Cerebellar nuclear complex (tissue), 1 donor: ENCODE data around the gene PMPCA.
"Not testable (repeated sequence)": the region's sequence is repeated elsewhere in the genome, so short reads cannot be mapped to it uniquely, and the experiment has no call there.

Source experiments
- DNase-seq, 2 experiments: peaks; one replicate each; lab custom pipeline; 2025; lab: John Stamatoyannopoulos, UW

PMPCA gene

GRCh38 chr9:136412962-136413361 is 2.5 kb downstream of the PMPCA start:
- DNase-seq: no peak

- DNase-seq: no peak
These were observed 6.0 kb downstream of the PMPCA start for GRCh38 chr9:136416427-136416826.

DNA sequence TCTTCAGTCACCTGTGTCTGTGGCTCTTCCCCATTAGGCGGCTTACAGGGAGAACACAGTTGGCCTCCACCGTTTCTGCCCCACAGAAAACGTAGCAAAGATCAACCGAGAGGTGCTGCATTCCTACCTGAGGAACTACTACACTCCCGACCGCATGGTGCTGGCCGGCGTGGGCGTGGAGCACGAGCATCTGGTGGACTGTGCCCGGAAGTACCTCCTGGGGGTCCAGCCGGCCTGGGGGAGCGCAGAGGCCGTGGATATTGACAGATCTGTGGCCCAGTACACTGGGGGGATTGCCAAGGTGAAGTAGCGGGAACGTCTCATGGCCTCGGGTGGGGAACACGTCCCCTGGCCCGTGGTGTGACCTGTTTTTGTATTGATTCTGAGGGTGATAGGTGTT is 6.5 kb downstream of the PMPCA start:
- DNase-seq: no peak

- no peak for DNase-seq
These were observed 8.0 kb downstream of the PMPCA start for GRCh38 chr9:136418182-136419091.

DNA sequence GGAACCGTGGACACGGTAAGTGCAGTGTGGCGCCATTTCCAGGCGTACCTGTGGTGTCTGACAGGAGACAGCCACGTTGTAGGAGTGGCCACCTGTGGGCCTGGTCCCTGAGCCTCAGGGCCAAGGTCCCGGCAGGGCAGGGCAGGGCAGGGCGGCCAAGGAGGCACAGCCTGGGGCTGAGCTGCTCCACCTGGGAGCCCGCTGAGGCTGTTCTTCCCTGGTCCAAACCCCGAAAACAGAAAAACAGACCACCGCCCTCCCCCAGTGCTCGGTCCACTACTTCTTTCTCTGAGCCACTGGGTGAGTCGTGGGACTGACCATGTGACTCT is 8.6 kb downstream of the PMPCA start:
- no peak for DNase-seq

DNA sequence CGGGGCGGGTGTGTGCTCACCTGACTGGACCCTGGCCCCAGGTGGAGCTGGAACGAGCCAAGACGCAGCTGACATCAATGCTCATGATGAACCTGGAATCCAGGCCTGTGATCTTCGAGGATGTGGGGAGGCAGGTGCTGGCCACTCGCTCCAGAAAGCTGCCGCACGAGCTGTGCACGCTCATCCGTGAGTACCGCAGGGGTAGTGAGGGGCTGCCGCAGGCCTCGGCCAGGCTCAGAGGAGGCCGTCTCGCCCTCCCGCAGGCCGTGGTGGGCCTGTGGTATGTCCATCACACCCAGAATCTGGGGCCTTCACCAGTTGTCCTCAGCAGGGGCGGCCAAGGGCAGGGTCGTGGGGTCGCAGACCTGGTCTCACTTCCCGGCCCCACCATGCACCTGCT is 11.3 kb downstream of the PMPCA start:
- no peak for DNase-seq

GRCh38 chr9:136422876-136423275 is 12.4 kb downstream of the PMPCA start:
- no peak for DNase-seq

- no peak for DNase-seq
These were observed 13.1 kb downstream of the PMPCA start for GRCh38 chr9:136423432-136424146.

- DNase-seq: no peak
These were observed 14.4 kb downstream of the PMPCA start for GRCh38 chr9:136424750-136425362.

DNA sequence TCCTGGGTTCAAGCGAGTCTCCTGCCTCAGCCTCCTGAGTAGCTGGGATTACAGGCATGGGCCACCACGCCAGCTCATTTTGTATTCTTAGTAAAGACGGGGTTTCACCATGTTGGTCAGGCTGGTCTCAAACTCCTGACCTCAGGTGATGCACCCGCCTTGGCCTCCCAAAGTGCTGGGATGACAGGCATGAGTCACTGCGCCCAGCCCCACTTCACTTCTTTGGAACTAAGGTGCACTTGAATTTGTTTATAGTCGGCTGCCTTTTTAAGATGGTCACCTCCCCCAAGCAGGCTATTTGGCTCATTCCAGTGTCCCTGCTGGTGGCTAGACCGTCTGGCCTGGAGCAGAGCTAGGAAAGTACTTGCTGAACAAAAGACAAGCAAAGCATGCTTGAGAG is 14.9 kb downstream of the PMPCA start:
- not testable (repeated sequence) for DNase-seq

DNA sequence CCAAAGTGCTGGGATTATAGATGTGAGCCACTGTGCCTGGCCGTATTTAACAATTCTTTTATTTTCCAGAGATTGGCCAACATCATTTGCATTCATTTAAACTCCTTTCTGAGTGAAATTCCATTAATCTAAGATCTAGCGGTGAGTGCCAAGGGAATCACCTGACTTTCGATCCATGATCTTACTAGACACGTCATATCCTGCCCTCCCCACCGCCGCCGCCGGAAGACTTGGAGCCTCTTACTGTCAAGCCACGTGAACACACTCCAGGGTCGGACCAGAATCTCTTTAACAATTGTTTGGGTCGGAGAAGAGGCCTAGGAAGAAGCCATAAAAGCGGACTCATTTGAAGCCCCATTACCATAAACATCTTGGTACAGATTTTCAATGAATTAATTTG is 16.3 kb downstream of the PMPCA start:
- DNase-seq: no peak

GRCh38 chr9:136429075-136429628 is 18.7 kb downstream of the PMPCA start:
- DNase-seq: no peak

- DNase-seq: no peak
These were observed 19.4 kb downstream of the PMPCA start for GRCh38 chr9:136429683-136430491.

DNA sequence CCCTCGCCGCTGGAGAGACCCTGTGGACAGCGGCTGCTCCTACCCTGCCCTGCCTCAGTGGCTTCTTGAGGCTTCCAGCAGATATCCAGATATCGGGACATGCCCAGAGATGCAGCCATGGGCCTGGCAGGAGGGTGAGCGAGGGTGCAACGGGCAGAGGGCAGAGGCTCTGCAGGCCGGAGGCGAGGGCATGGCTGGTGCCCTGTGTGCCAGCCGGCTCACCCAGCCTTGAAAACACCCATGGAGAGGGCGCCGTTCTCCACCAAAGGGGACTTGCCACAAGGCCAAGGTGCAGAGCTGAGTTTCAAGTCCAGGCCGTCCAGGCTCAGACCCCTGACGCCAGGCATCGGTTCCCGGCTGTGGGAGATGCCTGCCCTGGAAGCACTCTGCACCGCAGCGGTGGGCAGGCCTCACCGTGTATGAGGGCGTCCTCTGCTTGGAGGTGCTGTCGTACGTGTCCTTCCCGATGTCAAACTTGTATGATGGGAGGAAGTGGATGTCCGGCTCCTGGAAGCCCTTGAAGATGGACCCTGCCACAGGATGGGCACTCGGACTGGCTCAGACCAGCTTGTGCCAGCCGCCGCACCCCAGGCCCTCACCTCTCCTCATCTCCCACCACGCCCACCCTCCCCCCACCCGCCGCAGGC is 20.3 kb downstream of the PMPCA start:
- no peak for DNase-seq

DNA sequence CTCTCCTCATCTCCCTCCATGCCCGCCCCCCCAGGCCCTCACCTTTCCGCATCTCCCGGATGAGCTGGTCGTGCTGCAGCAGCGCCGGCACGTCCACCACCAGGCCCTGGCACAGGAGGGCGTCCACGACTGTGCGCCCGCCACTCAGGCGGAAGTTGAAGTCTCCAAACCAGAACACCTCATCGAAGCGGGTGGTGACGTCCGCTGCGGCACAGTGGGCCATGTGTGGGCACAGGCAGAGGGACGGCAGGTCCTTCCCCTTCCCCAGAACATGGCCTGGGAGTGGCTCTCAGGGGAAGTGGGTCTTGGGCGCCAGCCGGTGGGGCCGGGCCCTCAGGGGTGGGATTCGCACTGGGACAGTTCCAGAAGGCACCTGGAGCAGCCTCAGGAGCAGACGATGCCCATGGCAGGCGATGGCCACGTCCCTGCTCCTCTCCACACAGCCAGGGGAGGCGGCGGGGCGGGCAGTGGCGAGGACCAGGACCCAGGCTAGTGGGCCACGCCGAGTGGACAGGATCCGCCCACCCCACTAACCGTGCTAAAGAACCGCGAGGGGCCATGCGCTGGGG is 21.4 kb downstream of the PMPCA start:
- DNase-seq: no peak

DNA sequence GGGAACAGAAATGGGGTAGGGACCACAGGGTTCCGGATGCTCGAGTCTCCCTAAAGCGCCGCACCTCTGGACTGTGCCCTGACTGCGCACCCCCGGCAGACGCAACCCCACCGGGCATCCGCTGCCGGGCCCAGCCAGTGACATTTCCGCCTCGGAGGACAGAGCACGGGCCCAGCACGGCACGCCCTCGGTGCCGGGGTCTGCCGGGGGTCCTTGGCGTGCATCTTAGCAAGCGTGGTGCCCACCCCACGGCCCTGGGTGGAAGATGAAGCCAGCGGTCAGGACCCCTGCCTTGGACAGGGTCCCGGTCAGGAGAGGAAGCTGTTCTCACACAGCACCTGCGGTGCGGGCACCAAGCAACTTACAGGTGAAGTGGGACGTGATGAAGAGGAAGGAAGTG is 22.1 kb downstream of the PMPCA start:
- DNase-seq: no peak

- no peak for DNase-seq
These were observed 22.7 kb downstream of the PMPCA start for GRCh38 chr9:136433043-136433715.

GRCh38 chr9:136433849-136434579 is 23.6 kb downstream of the PMPCA start:
- no peak for DNase-seq

DNA sequence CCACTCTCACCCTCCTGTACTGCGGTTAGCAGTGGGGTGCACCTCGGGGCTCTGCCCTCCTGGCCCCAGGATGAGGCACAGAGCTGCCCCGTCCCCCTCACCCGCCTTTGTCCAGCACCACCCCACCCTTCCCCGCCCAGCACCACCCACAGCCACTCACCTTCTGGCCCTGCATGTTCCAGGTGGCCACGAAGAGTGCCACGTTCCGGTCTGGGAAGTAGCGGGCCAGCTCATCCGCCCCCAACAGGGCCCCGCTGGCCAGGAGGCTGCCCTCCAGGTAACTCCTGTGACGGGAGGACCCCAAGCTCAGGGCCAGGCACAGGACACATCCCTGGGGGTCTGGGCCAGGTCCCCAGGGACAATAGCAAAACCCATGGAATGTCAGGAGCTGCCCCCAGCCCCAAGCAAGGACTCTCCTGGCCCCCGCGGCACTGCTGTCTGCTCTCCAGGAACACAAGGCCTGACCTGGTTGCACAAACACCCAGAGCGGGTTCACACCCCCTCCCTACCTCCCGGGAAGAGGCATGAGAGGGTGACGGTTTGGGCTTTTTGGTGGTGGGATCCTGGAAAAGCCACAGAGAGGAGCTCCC is 24.2 kb downstream of the PMPCA start:
- no peak for DNase-seq
